Stimulated activated CD4-positive, alpha-beta T cell treated with anti-CD3 and anti-CD28 coated beads, Interleukin-4, amount 100 ng/mL, for 4 hours (primary cell): ENCODE results near the gene CNOT10.

Source experiments
- DNase-seq, 2 experiments: peaks; one replicate each; pipeline ENCODE4 v3.0.0-alpha.2; 2020

Gene CNOT10

DNA sequence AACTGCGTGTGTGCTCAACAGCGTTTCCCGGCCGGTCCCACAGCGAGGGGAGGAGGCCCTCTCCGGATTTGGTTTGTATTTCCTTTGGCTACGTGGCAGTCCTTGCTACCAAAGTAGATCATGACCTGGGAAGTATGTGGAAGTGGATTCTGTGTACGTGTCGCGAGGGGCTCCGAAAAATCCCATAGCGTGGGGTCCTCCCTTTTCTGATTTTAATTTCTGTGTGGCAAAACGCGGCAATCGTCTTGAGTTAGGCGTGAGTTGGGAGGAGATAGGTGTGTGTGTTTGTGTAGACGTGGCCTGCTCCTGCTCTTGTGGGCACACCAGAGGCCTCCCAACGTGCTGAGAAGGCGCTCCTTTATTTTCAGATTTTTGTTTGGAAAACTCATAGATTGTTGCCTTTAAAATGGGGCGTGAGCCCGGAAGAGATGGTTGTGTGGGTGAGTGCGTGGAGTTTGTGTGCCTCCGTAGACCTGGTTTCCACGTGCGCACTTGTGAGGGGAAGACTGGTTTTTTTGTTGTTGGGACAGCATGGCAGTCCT is 134.1 kb downstream of the CNOT10 start:
- DNase-seq = no peak

DNA sequence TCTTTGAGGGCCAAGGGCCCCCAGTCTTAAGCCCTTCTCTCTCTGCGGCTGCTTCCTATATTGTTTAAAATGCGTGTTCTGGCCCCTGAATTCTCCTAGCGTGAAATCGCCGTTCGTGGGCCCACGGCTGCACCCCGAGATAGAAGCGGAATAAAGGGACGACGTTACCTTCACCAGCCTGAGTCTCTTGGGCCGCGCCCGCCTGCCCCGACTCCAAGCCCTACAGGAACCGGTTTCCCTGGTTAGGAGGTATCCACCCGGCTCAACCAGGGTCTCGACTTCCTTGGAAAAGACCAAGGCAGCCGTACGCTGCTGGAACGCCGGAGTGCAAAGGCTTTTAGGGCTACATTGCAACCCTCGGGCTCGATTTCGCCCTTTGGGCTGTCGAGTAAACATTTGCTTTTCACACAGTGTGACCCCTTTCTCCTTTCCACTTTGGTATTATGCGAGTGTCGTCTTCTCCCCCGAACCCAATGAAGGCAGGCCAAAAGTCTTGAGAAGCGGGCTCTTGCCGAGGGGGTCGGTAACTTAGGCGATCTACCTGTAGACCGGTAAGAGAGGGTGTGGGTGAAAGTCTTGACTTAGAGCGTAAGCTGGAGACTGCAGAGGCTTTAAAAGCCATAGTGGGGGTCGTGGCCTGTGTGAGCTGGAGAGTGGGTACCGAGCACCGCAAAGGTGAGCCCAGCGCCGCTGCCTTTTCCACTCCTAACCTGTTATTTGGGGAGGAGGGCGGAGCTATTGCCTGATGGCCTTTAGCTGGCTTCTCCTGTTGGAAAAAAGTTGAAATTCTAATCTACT is 134.8 kb downstream of the CNOT10 start:
- DNase-seq = no peak

DNA sequence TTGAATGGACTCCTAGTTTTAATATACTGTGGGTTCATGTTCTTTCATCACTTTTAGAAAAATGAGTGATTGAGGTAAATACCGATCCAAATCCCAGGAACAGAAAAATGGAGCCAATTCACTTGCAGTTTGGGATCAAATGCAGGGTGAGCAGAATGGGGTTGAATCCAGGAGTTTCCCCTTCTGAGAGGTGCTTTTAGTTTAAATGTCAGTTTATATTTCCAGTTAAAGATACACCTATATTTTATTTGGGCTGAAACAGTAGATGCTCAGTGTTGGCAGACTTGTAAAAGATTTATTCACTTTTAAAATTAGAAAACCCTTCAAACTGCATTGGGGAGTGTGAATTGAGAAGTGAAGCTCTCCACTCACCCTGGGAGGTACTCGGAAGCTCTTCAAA is 135.4 kb downstream of the CNOT10 start:
- no peak for DNase-seq

DNA sequence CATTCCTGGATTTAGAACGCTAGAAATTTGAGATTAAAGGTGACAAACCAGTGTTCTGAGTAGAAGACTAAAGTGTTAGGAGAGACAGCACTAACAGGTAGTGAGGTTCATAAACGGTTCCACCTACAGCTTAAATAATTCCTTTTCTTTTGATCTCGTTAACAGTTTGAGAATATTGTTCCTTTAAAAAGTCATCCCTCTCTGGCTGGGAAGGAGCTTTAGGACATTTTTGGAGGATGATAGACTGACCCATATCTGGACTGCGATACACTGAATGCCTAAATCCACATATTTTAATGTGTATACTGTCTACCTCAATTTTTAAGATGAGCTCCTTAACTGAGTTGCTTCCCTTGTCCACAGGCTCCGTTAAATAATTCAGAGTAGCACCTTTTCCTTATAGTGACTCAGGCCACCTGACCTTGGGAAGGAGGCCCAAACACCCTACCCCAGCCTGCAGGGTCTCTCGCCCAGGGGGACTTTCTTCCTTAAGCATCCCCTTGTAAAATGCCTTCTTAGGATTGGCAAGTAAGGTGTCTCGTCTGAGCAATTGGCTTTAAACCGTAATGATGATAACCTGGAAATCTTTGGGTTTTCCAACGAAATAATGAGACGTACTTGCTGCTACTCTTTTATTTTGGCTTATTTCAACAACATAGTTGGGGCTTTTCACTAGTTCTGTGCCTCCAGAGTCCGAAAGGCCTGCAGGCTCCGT is 136.1 kb downstream of the CNOT10 start:
- DNase-seq = no peak

DNA sequence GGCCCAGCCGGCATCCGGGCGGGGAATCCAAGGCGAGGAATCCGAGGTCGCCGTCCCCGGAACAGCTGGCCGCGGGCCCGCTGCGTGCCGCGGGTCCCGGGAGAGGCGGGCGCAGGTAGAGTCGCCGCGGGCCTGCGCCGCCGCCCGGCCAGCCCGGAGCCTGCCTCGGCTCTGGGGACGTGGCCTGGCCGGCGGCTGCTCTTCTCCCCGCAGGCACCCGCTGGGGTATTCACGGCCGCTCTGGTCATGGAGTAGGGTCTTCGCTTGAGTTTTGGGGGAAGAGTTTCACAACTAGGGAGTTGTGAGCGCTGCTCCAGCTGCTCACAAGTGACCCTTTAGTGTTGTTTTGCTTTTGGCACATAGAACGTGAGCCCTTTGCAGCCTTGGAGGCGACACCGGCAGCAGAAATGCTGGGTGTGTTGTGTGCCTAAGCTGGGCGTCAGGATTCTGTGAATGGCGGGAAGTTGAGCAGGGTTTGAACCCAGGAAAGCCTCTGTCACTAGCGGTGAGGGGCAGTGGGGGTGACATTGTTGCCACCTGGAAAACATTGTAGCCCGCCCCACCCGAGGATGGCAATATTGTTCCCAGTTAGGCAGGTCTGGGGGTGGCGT is 136.8 kb downstream of the CNOT10 start:
- no peak for DNase-seq

DNA sequence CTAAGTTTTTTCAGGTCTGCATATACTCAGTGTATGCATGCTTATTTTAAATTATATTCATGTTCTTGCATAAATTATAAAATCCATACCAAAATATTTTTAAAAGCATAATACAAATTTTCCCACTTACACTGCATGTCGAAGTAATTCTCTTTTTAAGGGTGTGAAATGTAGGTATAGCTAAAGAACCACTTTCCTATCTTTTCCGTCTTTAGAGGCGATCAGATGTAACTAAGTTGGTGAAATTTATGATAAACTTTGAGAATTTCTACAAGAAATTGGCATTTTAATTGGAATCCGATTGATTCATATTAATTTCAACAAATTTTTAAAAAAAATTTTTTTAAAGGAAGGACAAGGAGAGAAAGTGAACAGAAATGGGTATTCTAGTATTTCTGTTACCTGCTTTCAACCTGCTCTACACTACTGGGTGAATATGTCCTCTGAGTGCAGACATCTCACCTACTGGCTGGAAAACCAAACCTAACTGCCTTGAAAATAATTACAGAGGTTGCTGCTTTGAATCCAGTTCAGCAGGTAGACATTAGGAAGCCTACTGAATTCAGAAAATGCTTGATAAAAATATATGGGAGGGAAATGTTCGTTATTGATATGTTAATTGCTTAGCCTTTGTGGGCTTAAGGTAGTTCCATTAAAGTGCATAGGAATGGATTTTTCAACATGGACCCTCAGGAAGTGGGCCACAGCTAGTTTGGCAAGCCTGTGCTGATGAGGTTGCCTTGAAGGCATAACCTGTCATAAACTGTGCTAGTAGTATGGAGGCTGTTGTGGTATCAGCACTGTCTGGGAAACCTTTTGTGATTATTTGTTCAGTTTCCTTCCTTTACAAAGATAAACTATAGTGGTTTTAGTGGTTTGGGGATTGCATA is 137.9 kb downstream of the CNOT10 start:
- no peak for DNase-seq
